SIG-M5 (cell line): Measurements from ENCODE around the gene DCTN2.

ENCODE experiments used
- DNase-seq: peaks from one replicate; lab custom pipeline; 2025; lab: John Stamatoyannopoulos, UW

Gene DCTN2

GRCh38 chr12:57488402-57489156 is 58.4 kb downstream of the DCTN2 start:
- DNase-seq, result no peak

GRCh38 chr12:57487597-57488401 is 59.2 kb downstream of the DCTN2 start, which contains the start of gene MARS1:
TSS of gene MARS1 (plus strand) at chr12:57488068. CDS start at chr12:57488091, 23 bp downstream.
- peak; percentile 94 for DNase-seq

DNA sequence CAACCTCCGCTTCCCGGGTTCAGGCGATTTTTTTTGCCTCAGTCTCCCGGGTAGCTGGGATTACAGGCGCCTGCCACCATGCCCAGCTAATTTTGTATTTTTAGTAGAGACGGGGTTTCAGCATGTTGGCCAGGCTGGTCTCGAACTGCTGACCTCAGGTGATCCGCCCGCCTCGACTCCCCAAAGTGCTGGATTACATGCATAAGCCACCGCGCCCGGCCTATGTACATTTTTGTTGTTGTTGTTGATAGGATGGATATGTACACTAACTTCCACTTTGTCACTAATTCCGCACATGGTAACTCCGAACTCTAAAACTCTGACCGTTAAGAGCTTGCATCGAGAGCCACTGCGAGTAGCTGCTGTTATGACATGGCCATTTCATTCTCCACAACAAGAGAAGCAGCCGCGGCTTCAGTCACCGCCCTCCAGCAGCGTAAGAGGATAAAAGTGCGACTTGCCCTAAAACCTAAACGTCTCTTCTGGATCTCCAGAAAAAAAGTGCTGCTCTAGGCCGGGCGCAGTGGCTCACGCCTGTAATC is 59.9 kb downstream of the DCTN2 start:
- no peak for DNase-seq

- DNase-seq, result no peak
These were observed 61.3 kb downstream of the DCTN2 start for GRCh38 chr12:57485695-57486094.

GRCh38 chr12:57483466-57483865 is 63.5 kb downstream of the DCTN2 start:
- DNase-seq, result no peak

DNA sequence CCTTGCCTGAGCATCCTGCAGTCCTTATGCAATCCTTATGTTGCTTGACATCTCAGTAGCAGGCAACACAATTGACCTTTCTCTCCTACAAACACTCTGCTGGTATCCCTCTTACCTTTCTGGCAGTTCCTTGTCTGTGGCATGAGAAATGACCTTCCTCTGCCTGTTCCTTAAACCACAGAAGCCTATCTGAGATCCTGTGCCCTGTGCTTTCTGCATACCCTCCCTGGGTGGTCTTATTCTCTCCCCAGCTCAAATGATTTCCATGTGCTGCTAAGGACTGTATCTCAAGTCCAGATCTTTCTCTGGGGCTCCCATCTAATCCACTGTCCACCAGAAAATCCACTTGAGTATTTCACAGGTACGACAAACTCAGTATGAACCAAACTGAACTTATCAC is 65.3 kb downstream of the DCTN2 start:
- no peak for DNase-seq
